Islet of Langerhans (tissue), 1 donor: Measurements from ENCODE around the gene HRK.
"Not testable (repeated sequence)": the region's sequence is repeated elsewhere in the genome, so short reads cannot be mapped to it uniquely, and the experiment has no call there.

ENCODE experiments used
- FAIRE-seq: peaks from one replicate; lab custom pipeline; 2011; peaks lifted over from hg19 to GRCh38; lab: Jason Lieb, UNC

Gene HRK

GRCh38 chr12:116818341-116818856, 62.8 kb downstream of the HRK start:
- no peak for FAIRE-seq

GRCh38 chr12:116814766-116815165, 66.5 kb downstream of the HRK start:
- FAIRE-seq: not testable (repeated sequence)

GRCh38 chr12:116813271-116814041, 67.8 kb downstream of the HRK start:
- no peak for FAIRE-seq

- no peak for FAIRE-seq
These were observed 69.0 kb downstream of the HRK start for GRCh38 chr12:116812238-116812637.

GRCh38 chr12:116808113-116809105, 72.8 kb downstream of the HRK start:
- FAIRE-seq: no peak

GRCh38 chr12:116807546-116807945, 73.7 kb downstream of the HRK start:
- no peak for FAIRE-seq

- no peak for FAIRE-seq
These were observed 74.3 kb downstream of the HRK start for GRCh38 chr12:116806845-116807440.
